Measurements from ENCODE around the gene REEP3.

GRCh38 chr10:63618552-63618951, 97.4 kb downstream of the REEP3 start:
- TF ChIP-seq REST (IDR thresholded peaks at IDR 0.05; ENCODE audit: insufficient read depth in 1 of 2, low read depth in 2 of 2, low read length in 1 of 2), result no peak
- no peak for TF ChIP-seq CTCF (IDR thresholded peaks at IDR 0.05)
- no peak for TF ChIP-seq POLR2AphosphoS5 (IDR thresholded peaks at IDR 0.05; ENCODE audit: low read depth, low read length)
- TF ChIP-seq TCF7L2 (IDR thresholded peaks at IDR 0.05; ENCODE audit: low read depth, low read length), result no peak
- no peak for TF ChIP-seq SIN3A (IDR thresholded peaks at IDR 0.05; ENCODE audit: borderline replicate concordance, insufficient read depth, low read depth, low read length)
